ENCODE measurements around the gene GALC. TPM values are rescaled to one million over a fixed set of nuclear protein-coding genes. Genes with fewer than 3 reads are reported as not detected.

Gene GALC
- total and polyA plus RNA-seq, 9 of the 15 experiments (the other 6 are each of a cell fraction or from before 2014, with no cell fraction given): 1.6 to 15.0 (median 7.3) TPM

DNA sequence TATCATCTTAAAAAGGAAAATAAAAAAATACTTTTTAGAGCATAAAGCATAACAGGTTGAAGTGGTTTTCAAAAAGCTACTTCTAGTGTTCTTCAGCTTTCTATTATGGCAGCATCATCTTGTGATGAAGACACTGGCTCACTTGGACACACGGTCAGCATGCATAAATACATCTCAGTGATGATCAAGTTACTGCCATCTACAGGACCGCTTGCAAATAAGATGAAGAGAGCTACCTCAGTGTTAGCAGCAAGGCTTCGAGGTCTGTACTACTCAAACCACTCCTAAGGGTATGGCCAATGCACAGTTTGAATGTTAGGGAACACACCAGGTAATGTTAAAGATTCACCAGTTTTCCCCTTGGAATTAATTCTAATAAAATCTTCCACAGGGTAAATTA, 58.8 kb downstream of the GALC start:
- no peak overlapping the region for H3K27ac ChIP-seq (ENCODE audit: extremely low read depth, low read depth, low read length)
- H4K20me1 ChIP-seq (replicated peaks; ENCODE audit: control insufficient read depth, insufficient read depth, low read length): no peaks in the 10 kb centered on the region
- DNase-seq (ENCODE audit: extremely low read depth in 1 of 4, low spot score in 3 of 4) (no peak), FAIRE-seq (no peak), ATAC-seq (peak; percentile 69; the same call in 2 of the 3 replicates)
- intact Hi-C loops (cut with micrococcal nuclease): no loop called here
- ChIA-PET CTCF (ENCODE audit: low intra/inter-chr PET ratio) (interaction anchor here (0.6 kb wide), 1 partner anchor 46 kb away, joined by 3 read pairs; no protein-coding TSS in a partner anchor), POLR2A (no interaction called here)
- H2AFZ ChIP-seq (ENCODE audit: low read depth, low read length): no peak overlapping the region
- no peaks in the 10 kb centered on the region for H3K36me3 ChIP-seq (ENCODE audit: control insufficient read depth, insufficient read depth, low read length)
- no peak overlapping the region for H3K4me3 ChIP-seq
- no peaks in the 10 kb centered on the region for H3K9me3 ChIP-seq (replicated peaks; ENCODE audit: control insufficient read depth, insufficient read depth, low read depth, low read length)
- WGBS (ENCODE audit: insufficient coverage, low coverage, missing lambda C conversion rate): 11% methylated on average over 3 of the region's 3 CpGs
- no peak overlapping the region for H3K9ac ChIP-seq (ENCODE audit: insufficient read depth in 1 of 2, low read depth in 2 of 2, low read length in 2 of 2)
- no peaks in the 10 kb centered on the region for H3K79me2 ChIP-seq (ENCODE audit: control insufficient read depth, insufficient read depth, low read length)
- H3K4me2 ChIP-seq (ENCODE audit: insufficient read depth, low read length): no peak overlapping the region
- no peaks in the 10 kb centered on the region for H3K27me3 ChIP-seq (ENCODE audit: control insufficient read depth in 2 of 2, insufficient read depth in 2 of 2, low read length in 2 of 2)
- no peaks in the 10 kb centered on the region for H3K4me1 ChIP-seq (replicated peaks in 1 of 2; ENCODE audit: control insufficient read depth in 2 of 2, insufficient read depth in 2 of 2, low read length in 2 of 2)
- in situ Hi-C loops (cut with MboI): no loop called here
- no peaks in the 10 kb centered on the region for H3K9me1 ChIP-seq (ENCODE audit: control insufficient read depth, insufficient read depth, low read length)
- BruUV-seq (replicated peaks): no TSS peak
- TF ChIP-seq ARID1B (IDR thresholded peaks at IDR 0.05) (no peak), ZNF551 (CRISPR knock-in tag; IDR thresholded peaks at IDR 0.05) (no peak), EHMT2 (IDR thresholded peaks at IDR 0.05) (no peak), L3MBTL2 (IDR thresholded peaks at IDR 0.05) (no peak), RFX1 (IDR thresholded peaks at IDR 0.05) (no peak), TFAM (CRISPR knock-in tag; conservative IDR thresholded peaks at IDR 0.05) (no peak)
- TF ChIP-seq, protein P1, sequence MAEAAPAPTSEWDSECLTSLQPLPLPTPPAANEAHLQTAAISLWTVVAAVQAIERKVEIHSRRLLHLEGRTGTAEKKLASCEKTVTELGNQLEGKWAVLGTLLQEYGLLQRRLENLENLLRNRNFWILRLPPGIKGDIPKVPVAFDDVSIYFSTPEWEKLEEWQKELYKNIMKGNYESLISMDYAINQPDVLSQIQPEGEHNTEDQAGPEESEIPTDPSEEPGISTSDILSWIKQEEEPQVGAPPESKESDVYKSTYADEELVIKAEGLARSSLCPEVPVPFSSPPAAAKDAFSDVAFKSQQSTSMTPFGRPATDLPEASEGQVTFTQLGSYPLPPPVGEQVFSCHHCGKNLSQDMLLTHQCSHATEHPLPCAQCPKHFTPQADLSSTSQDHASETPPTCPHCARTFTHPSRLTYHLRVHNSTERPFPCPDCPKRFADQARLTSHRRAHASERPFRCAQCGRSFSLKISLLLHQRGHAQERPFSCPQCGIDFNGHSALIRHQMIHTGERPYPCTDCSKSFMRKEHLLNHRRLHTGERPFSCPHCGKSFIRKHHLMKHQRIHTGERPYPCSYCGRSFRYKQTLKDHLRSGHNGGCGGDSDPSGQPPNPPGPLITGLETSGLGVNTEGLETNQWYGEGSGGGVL (CRISPR knock-in tag; IDR thresholded peaks at IDR 0.05): no peak
- TF ChIP-seq, protein P2, sequence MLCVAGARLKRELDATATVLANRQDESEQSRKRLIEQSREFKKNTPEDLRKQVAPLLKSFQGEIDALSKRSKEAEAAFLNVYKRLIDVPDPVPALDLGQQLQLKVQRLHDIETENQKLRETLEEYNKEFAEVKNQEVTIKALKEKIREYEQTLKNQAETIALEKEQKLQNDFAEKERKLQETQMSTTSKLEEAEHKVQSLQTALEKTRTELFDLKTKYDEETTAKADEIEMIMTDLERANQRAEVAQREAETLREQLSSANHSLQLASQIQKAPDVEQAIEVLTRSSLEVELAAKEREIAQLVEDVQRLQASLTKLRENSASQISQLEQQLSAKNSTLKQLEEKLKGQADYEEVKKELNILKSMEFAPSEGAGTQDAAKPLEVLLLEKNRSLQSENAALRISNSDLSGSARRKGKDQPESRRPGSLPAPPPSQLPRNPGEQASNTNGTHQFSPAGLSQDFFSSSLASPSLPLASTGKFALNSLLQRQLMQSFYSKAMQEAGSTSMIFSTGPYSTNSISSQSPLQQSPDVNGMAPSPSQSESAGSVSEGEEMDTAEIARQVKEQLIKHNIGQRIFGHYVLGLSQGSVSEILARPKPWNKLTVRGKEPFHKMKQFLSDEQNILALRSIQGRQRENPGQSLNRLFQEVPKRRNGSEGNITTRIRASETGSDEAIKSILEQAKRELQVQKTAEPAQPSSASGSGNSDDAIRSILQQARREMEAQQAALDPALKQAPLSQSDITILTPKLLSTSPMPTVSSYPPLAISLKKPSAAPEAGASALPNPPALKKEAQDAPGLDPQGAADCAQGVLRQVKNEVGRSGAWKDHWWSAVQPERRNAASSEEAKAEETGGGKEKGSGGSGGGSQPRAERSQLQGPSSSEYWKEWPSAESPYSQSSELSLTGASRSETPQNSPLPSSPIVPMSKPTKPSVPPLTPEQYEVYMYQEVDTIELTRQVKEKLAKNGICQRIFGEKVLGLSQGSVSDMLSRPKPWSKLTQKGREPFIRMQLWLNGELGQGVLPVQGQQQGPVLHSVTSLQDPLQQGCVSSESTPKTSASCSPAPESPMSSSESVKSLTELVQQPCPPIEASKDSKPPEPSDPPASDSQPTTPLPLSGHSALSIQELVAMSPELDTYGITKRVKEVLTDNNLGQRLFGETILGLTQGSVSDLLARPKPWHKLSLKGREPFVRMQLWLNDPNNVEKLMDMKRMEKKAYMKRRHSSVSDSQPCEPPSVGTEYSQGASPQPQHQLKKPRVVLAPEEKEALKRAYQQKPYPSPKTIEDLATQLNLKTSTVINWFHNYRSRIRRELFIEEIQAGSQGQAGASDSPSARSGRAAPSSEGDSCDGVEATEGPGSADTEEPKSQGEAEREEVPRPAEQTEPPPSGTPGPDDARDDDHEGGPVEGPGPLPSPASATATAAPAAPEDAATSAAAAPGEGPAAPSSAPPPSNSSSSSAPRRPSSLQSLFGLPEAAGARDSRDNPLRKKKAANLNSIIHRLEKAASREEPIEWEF (CRISPR knock-in tag; IDR thresholded peaks at IDR 0.05): no peak
- TF ChIP-seq, protein P3, sequence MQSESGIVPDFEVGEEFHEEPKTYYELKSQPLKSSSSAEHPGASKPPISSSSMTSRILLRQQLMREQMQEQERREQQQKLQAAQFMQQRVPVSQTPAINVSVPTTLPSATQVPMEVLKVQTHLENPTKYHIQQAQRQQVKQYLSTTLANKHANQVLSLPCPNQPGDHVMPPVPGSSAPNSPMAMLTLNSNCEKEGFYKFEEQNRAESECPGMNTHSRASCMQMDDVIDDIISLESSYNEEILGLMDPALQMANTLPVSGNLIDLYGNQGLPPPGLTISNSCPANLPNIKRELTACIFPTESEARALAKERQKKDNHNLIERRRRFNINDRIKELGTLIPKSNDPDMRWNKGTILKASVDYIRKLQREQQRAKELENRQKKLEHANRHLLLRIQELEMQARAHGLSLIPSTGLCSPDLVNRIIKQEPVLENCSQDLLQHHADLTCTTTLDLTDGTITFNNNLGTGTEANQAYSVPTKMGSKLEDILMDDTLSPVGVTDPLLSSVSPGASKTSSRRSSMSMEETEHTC (IDR thresholded peaks at IDR 0.05): no peak
- TF ChIP-seq, protein P4, sequence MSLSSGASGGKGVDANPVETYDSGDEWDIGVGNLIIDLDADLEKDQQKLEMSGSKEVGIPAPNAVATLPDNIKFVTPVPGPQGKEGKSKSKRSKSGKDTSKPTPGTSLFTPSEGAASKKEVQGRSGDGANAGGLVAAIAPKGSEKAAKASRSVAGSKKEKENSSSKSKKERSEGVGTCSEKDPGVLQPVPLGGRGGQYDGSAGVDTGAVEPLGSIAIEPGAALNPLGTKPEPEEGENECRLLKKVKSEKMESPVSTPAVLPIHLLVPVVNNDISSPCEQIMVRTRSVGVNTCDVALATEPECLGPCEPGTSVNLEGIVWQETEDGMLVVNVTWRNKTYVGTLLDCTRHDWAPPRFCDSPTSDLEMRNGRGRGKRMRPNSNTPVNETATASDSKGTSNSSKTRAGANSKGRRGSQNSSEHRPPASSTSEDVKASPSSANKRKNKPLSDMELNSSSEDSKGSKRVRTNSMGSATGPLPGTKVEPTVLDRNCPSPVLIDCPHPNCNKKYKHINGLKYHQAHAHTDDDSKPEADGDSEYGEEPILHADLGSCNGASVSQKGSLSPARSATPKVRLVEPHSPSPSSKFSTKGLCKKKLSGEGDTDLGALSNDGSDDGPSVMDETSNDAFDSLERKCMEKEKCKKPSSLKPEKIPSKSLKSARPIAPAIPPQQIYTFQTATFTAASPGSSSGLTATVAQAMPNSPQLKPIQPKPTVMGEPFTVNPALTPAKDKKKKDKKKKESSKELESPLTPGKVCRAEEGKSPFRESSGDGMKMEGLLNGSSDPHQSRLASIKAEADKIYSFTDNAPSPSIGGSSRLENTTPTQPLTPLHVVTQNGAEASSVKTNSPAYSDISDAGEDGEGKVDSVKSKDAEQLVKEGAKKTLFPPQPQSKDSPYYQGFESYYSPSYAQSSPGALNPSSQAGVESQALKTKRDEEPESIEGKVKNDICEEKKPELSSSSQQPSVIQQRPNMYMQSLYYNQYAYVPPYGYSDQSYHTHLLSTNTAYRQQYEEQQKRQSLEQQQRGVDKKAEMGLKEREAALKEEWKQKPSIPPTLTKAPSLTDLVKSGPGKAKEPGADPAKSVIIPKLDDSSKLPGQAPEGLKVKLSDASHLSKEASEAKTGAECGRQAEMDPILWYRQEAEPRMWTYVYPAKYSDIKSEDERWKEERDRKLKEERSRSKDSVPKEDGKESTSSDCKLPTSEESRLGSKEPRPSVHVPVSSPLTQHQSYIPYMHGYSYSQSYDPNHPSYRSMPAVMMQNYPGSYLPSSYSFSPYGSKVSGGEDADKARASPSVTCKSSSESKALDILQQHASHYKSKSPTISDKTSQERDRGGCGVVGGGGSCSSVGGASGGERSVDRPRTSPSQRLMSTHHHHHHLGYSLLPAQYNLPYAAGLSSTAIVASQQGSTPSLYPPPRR (CRISPR knock-in tag; IDR thresholded peaks at IDR 0.05; ENCODE audit: borderline replicate concordance): no peak
